Keratinocyte (primary cell): ENCODE data around the gene XRCC1. TPM values are rescaled to one million over a fixed set of nuclear protein-coding genes. Genes with fewer than 3 reads are reported as not detected.

Experiments
- DNase-seq: peaks from one replicate; pipeline ENCODE4 v3.0.0-alpha.2; 2011; ENCODE audit warnings: low read depth, missing footprints, low spot score
- FAIRE-seq: peaks from 2 replicates; lab custom pipeline; 2011; peaks lifted over from hg19 to GRCh38; lab: Jason Lieb, UNC
- H2AFZ ChIP-seq: 2 replicates; pipeline ENCODE4 v1.6.0; 2012; ENCODE audit warnings: low read length, control low read depth, inconsistent platforms; ENCODE audit not compliant: control insufficient read depth
- H3K27ac ChIP-seq: 2 replicates; pipeline ENCODE4 v1.5.1; 2011; ENCODE audit warnings: low read length; ENCODE audit not compliant: control insufficient read depth, insufficient read depth
- H3K27me3 ChIP-seq: 3 replicates; pipeline ENCODE4 v1.6.0; 2011; ENCODE audit warnings: low read length; ENCODE audit not compliant: control insufficient read depth, insufficient read depth; ENCODE audit errors: extremely low read depth
- H3K36me3 ChIP-seq, 2 experiments: 2 replicates in 1 of 2; 3 replicates in 1 of 2; pipeline ENCODE4 v1.5.1; 2011; ENCODE audit warnings: low read length in 2 of 2, mild to moderate bottlenecking in 1 of 2; ENCODE audit not compliant: control insufficient read depth in 2 of 2, insufficient read depth in 2 of 2; ENCODE audit errors: extremely low read depth in 1 of 2
- H3K4me1 ChIP-seq: 3 replicates; pipeline ENCODE4 v1.5.1; 2011; ENCODE audit warnings: low read length; ENCODE audit not compliant: control insufficient read depth, insufficient read depth; ENCODE audit errors: extremely low read depth
- H3K4me2 ChIP-seq: 3 replicates; pipeline ENCODE4 v1.6.0; 2011; ENCODE audit warnings: low read depth, low read length; ENCODE audit not compliant: control insufficient read depth, insufficient read depth; ENCODE audit errors: extremely low read depth
- H3K4me3 ChIP-seq, 3 experiments: fragments of 200-600 bp in 1 of 3; sonication (generic) in 1 of 3; 2 replicates in 2 of 3; 3 replicates in 1 of 3; pipeline ENCODE4 v1.5.1; 2011 to 2016; ENCODE audit warnings: low read length in 3 of 3, mild to moderate bottlenecking in 3 of 3, control low read depth in 2 of 3, inconsistent platforms in 1 of 3, low read depth in 1 of 3, mixed read lengths in 1 of 3, mixed run types in 1 of 3, moderate library complexity in 1 of 3; ENCODE audit not compliant: control insufficient read depth in 2 of 3, insufficient read depth in 2 of 3; ENCODE audit errors: extremely low read depth in 1 of 3
- H3K79me2 ChIP-seq: 2 replicates; pipeline ENCODE4 v1.6.0; 2012; ENCODE audit warnings: low read length; ENCODE audit not compliant: control insufficient read depth, insufficient read depth
- H3K9ac ChIP-seq: 3 replicates; pipeline ENCODE4 v1.6.0; 2011; ENCODE audit warnings: low read length; ENCODE audit not compliant: control insufficient read depth, insufficient read depth; ENCODE audit errors: extremely low read depth
- H3K9me1 ChIP-seq: 3 replicates; pipeline ENCODE4 v1.6.0; 2011; ENCODE audit warnings: low read length; ENCODE audit not compliant: control insufficient read depth, insufficient read depth; ENCODE audit errors: extremely low read depth
- H3K9me3 ChIP-seq: 2 replicates; pipeline ENCODE4 v1.5.1; 2012; ENCODE audit warnings: low read depth, low read length; ENCODE audit not compliant: control insufficient read depth
- H4K20me1 ChIP-seq: 3 replicates; pipeline ENCODE4 v1.6.0; 2011; ENCODE audit warnings: low read length; ENCODE audit not compliant: control insufficient read depth, insufficient read depth; ENCODE audit errors: extremely low read depth
- EZH2 ChIP-seq: IDR thresholded peaks from one replicate; pipeline ENCODE4 v1.6.1; 2012; ENCODE audit warnings: inconsistent platforms, mild to moderate bottlenecking, low read length, moderate library complexity
- dilution Hi-C: fragments of 300-500 bp; cut with MboI; formaldehyde crosslinking; loops from one replicate; pipeline ENCODE4 v1.7.0; 2020; ENCODE audit warnings: low sequenced_read_pairs; ENCODE audit not compliant: extremely low pct_ligation_motif_present
- polyA plus RNA-seq, 5 experiments: library from polyadenylated mRNA; depleted of rRNA in 3 of 5; stranded (reverse) in 3 of 5; stranded (forward) in 1 of 5; unstranded in 1 of 5; fragments of >200 nt; gene quantifications; 1 replicate in 1 of 5; 2 replicates in 3 of 5; 3 replicates in 1 of 5; pipeline versions ENCODE4 v1.2.1 to v1.2.3, GENCODE V29; 2011 to 2012; ENCODE audit warnings: missing spikeins in 2 of 5, low read depth in 1 of 5, low replicate concordance in 1 of 5
- TF ChIP-seq, protein P1 (sequence below), 3 experiments: IDR thresholded peaks in 1 of 3; conservative IDR thresholded peaks in 1 of 3; optimal IDR thresholded peaks in 1 of 3; 2 replicates in 2 of 3; 3 replicates in 1 of 3; pipeline versions ENCODE3 to v1.5.1; 2011; ENCODE audit warnings: low read length in 3 of 3, mild to moderate bottlenecking in 3 of 3, moderate library complexity in 2 of 3, control low read depth in 1 of 3, inconsistent platforms in 1 of 3; ENCODE audit not compliant: insufficient read depth in 2 of 3; ENCODE audit errors: extremely low read depth in 1 of 3

XRCC1 gene
- polyA plus RNA-seq, 1 donor (not counting 4 experiments of a cell fraction or from before 2014, with no cell fraction given): 16.3 TPM

DNA sequence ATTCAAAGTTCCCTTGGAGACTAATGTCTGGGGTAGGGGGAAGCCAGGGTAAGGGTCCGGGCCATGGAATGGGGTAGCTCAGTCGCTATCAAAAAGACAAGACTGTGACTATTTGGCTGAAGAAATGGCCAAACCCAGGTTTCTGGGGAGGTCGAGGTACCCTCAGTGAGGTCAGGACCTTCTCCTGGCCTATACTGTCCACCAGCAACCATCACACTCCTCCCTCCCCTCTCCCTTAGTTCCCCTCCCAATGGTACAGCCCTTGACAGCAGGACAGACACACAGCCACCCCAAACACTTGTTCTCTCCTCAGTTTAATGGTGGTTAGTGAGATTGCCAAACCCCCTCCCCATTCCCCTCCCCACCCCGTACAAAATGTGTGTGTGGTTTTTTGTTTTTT, 46.7 kb upstream of the XRCC1 start:
- Histone ChIP-seq H3K4me2 (no peak overlapping the region), H3K27me3 (no peaks in the 10 kb centered on the region), H3K4me1 (peaks cover 22% of the 10 kb centered on the region), H3K9me3 (no peaks in the 10 kb centered on the region), H3K27ac (no peak overlapping the region), H3K9me1 (no peaks in the 10 kb centered on the region), H2AFZ (no peak overlapping the region), H3K4me3 (no peak overlapping the region), H4K20me1 (no peaks in the 10 kb centered on the region), H3K9ac (no peak overlapping the region), H3K79me2 (peaks cover 7% of the 10 kb centered on the region), H3K36me3 (no peaks in the 10 kb centered on the region)
- FAIRE-seq (no peak), DNase-seq (no peak)
- TF ChIP-seq, protein P1, sequence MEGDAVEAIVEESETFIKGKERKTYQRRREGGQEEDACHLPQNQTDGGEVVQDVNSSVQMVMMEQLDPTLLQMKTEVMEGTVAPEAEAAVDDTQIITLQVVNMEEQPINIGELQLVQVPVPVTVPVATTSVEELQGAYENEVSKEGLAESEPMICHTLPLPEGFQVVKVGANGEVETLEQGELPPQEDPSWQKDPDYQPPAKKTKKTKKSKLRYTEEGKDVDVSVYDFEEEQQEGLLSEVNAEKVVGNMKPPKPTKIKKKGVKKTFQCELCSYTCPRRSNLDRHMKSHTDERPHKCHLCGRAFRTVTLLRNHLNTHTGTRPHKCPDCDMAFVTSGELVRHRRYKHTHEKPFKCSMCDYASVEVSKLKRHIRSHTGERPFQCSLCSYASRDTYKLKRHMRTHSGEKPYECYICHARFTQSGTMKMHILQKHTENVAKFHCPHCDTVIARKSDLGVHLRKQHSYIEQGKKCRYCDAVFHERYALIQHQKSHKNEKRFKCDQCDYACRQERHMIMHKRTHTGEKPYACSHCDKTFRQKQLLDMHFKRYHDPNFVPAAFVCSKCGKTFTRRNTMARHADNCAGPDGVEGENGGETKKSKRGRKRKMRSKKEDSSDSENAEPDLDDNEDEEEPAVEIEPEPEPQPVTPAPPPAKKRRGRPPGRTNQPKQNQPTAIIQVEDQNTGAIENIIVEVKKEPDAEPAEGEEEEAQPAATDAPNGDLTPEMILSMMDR (optimal IDR thresholded peaks at IDR 0.05 in 1 of 3, IDR thresholded peaks at IDR 0.05 in 1 of 3, conservative IDR thresholded peaks at IDR 0.05 in 1 of 3; ENCODE audit: extremely low read depth in 1 of 3, insufficient read depth in 2 of 3, low read length in 3 of 3): no peak
- no peak for TF ChIP-seq EZH2
- dilution Hi-C loops: no loop called here

DNA sequence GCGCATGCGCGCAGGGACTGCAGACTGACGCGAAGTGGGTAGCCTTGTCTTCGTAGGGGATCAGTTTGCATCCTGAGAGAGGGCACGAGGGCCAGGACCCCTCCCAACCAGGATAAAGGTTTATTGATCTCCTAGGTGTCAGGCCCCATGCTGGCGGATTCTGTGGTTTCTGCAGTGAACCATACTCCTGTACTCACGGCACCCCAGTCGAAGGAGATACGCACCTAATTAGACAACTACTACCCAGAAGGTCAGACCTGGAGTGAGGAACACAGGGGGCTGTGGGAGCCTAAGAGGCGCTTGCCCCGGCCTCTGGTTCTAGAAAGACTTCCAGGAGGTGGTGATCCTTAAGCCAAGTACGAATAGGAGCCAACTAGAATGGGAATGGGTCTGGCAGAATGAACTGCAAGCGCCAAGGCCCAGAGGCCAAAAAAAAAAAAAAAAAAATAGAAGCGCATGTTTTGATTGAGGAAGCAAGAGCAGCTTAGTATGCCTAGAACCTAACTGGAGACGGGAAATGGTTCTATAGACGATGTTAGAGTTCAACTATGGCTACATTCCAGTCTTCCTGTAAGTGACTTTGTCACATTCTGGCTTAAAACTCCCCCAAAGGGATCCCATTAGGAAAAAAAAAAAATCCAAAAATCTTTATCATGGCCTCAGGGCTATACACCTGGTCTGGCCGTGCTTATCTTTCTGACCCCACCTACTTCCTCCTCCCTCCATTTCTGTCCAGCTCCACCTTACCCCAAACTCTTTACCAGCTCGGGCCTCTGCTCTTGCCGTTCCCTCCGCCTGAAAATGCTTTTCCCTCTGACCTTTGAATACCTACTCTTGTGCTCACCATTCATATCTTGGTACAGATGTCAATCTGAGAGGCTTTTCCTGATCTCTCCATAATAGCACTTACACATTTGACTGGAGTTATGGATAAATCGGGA, 45.0 kb upstream of the XRCC1 start:
- Histone ChIP-seq H3K4me3 (peak overlapping the region; percentile 54 to 69 (median 54)), H3K27ac (peak overlapping the region; percentile 63), H3K4me1 (peaks cover 22% of the 10 kb centered on the region), H3K9me1 (no peaks in the 10 kb centered on the region), H3K9ac (peak overlapping the region; percentile 67), H3K36me3 (no peaks in the 10 kb centered on the region), H3K4me2 (peak overlapping the region; percentile 86), H3K79me2 (peaks cover 13% of the 10 kb centered on the region), H3K9me3 (no peaks in the 10 kb centered on the region), H4K20me1 (no peaks in the 10 kb centered on the region), H2AFZ (peak overlapping the region; percentile 67), H3K27me3 (no peaks in the 10 kb centered on the region)
- dilution Hi-C loops: no loop called here
- no peak for TF ChIP-seq EZH2
- TF ChIP-seq, protein P1 (optimal IDR thresholded peaks at IDR 0.05 in 1 of 3, IDR thresholded peaks at IDR 0.05 in 1 of 3, conservative IDR thresholded peaks at IDR 0.05 in 1 of 3; ENCODE audit: extremely low read depth in 1 of 3, insufficient read depth in 2 of 3, low read length in 3 of 3): no peak
- FAIRE-seq: no peak
- DNase-seq: no peak
